Limb (tissue), 2 donors: ENCODE measurements around the gene GPC6.
A peak's percentile ranks its signal among the peaks of the same experiment; 100 is the strongest.
"Not testable (repeated sequence)": the region's sequence is repeated elsewhere in the genome, so short reads cannot be mapped to it uniquely, and the experiment has no call there.

Experiments used
- DNase-seq, 2 donors: peaks; one replicate each; pipeline ENCODE4 v3.0.0-alpha.2; 2016; ENCODE audit errors: extremely low spot score in 2 of 2

Gene GPC6

GRCh38 chr13:93226623-93227279 lies at the start of gene GPC6:
TSS of gene GPC6 (plus strand) at chr13:93226807.
- peak; percentile 79 to 87 for DNase-seq

GRCh38 chr13:93180356-93180969 lies 46.1 kb upstream of the GPC6 start:
- DNase-seq, result no peak

GRCh38 chr13:93182406-93182805 lies 44.2 kb upstream of the GPC6 start:
- DNase-seq, result no peak

- DNase-seq, result no peak
Measured at GRCh38 chr13:93183302-93183701, 43.3 kb upstream of the GPC6 start.

- no peak for DNase-seq
Measured at GRCh38 chr13:93190006-93190405, 36.6 kb upstream of the GPC6 start.

GRCh38 chr13:93193682-93194081 lies 32.9 kb upstream of the GPC6 start:
- no peak for DNase-seq

- no peak for DNase-seq
Measured at GRCh38 chr13:93199856-93200255, 26.8 kb upstream of the GPC6 start.

GRCh38 chr13:93200626-93201025 lies 26.0 kb upstream of the GPC6 start:
- DNase-seq, result no peak

- DNase-seq, result no peak
Measured at GRCh38 chr13:93201992-93202558, 24.5 kb upstream of the GPC6 start.

- DNase-seq, result not testable (repeated sequence)
Measured at GRCh38 chr13:93206778-93207392, 19.7 kb upstream of the GPC6 start.

- DNase-seq, result no peak
Measured at GRCh38 chr13:93216122-93216521, 10.5 kb upstream of the GPC6 start.

- DNase-seq, result peak in 1 of 2 donors; percentile 33
Measured at GRCh38 chr13:93217721-93218261, 8.8 kb upstream of the GPC6 start.

- DNase-seq, result no peak
Measured at GRCh38 chr13:93218583-93218982, 8.0 kb upstream of the GPC6 start.

GRCh38 chr13:93220073-93220472 lies 6.5 kb upstream of the GPC6 start:
- no peak for DNase-seq

GRCh38 chr13:93222976-93223375 lies 3.6 kb upstream of the GPC6 start:
- no peak for DNase-seq

GRCh38 chr13:93224535-93224934 lies 2.1 kb upstream of the GPC6 start:
- no peak for DNase-seq

GRCh38 chr13:93225610-93226009 lies 997 bp upstream of the GPC6 start:
- no peak for DNase-seq

- DNase-seq, result no peak
Measured at GRCh38 chr13:93226065-93226622, 463 bp upstream of the GPC6 start.

GRCh38 chr13:93227280-93227877 lies 772 bp downstream of the GPC6 start:
- DNase-seq, result peak in 1 of 2 donors; percentile 73

- peak; percentile 83 to 86 for DNase-seq
Measured at GRCh38 chr13:93227878-93228642, 1.5 kb downstream of the GPC6 start.

- DNase-seq, result no peak
Measured at GRCh38 chr13:93228643-93228937, 2.0 kb downstream of the GPC6 start.
